DND-41 (cell line): Measurements from ENCODE around the gene AGAP4.
"Not testable (repeated sequence)": the region's sequence is repeated elsewhere in the genome, so short reads cannot be mapped to it uniquely, and the experiment has no call there.

Experiments
- ATAC-seq: fragments of 200-7000 bp; cut with Tn5 transposase; 3 replicates; pipeline ENCODE4 v1.9.1; 2021; ENCODE audit warnings: low read depth; ENCODE audit not compliant: insufficient read depth
- DNase-seq: peaks from one replicate; pipeline ENCODE4 v3.0.0-alpha.2; 2020
- H2AFZ ChIP-seq: 2 replicates; pipeline ENCODE4 v1.6.0; 2012; ENCODE audit warnings: low read depth, low read length
- H3K27ac ChIP-seq: 2 replicates; pipeline ENCODE4 v1.5.1; 2012; ENCODE audit warnings: low read length, inconsistent platforms
- H3K27me3 ChIP-seq: fragments of 200-600 bp; sonication (generic); 2 replicates; pipeline ENCODE4 v1.6.0; 2012; ENCODE audit warnings: low read length, mild to moderate bottlenecking, inconsistent platforms; ENCODE audit not compliant: insufficient read depth, poor library complexity
- H3K36me3 ChIP-seq: 2 replicates; pipeline ENCODE4 v1.5.1; 2012; ENCODE audit warnings: low read length, inconsistent platforms; ENCODE audit not compliant: insufficient read depth
- H3K4me1 ChIP-seq: 2 replicates; pipeline ENCODE4 v1.5.1; 2012; ENCODE audit warnings: mild to moderate bottlenecking, low read length; ENCODE audit not compliant: insufficient read depth
- H3K4me2 ChIP-seq: 2 replicates; pipeline ENCODE4 v1.6.0; 2012; ENCODE audit warnings: mild to moderate bottlenecking, moderate library complexity, low read length, inconsistent platforms; ENCODE audit not compliant: insufficient read depth
- H3K4me3 ChIP-seq, 2 experiments: fragments of 200-600 bp in 1 of 2; shearing (Covaris generic) in 1 of 2; 2 replicates each; pipeline ENCODE4 v1.5.1; 2012 to 2016; ENCODE audit warnings: inconsistent platforms in 2 of 2, low read length in 2 of 2, mild to moderate bottlenecking in 2 of 2, low read depth in 1 of 2, moderate library complexity in 1 of 2
- H3K79me2 ChIP-seq: 2 replicates; pipeline ENCODE4 v1.6.0; 2012; ENCODE audit warnings: low read length, inconsistent platforms; ENCODE audit not compliant: insufficient read depth
- H3K9ac ChIP-seq: 2 replicates; pipeline ENCODE4 v1.6.0; 2012; ENCODE audit warnings: low read depth, mild to moderate bottlenecking, inconsistent platforms, low read length, moderate library complexity
- H3K9me3 ChIP-seq: 2 replicates; pipeline ENCODE4 v1.5.1; 2012; ENCODE audit warnings: low read length, moderate library complexity, mild to moderate bottlenecking, inconsistent platforms; ENCODE audit not compliant: insufficient read depth, severe bottlenecking
- H4K20me1 ChIP-seq: 2 replicates; pipeline ENCODE4 v1.6.0; 2012; ENCODE audit warnings: low read length; ENCODE audit not compliant: insufficient read depth
- EZH2 ChIP-seq: IDR thresholded peaks from 3 replicates; pipeline ENCODE4 v1.6.1; 2012; ENCODE audit warnings: borderline replicate concordance, low read depth, mild to moderate bottlenecking, moderate library complexity, low read length, inconsistent platforms; ENCODE audit not compliant: severe bottlenecking
- TF ChIP-seq, protein P1 (sequence below): IDR thresholded peaks from 2 replicates; pipeline ENCODE4 v1.5.1; 2012; ENCODE audit warnings: borderline replicate concordance, low read length, moderate library complexity, mild to moderate bottlenecking; ENCODE audit not compliant: poor library complexity, severe bottlenecking; ENCODE audit errors: extremely low read depth

Gene AGAP4

DNA sequence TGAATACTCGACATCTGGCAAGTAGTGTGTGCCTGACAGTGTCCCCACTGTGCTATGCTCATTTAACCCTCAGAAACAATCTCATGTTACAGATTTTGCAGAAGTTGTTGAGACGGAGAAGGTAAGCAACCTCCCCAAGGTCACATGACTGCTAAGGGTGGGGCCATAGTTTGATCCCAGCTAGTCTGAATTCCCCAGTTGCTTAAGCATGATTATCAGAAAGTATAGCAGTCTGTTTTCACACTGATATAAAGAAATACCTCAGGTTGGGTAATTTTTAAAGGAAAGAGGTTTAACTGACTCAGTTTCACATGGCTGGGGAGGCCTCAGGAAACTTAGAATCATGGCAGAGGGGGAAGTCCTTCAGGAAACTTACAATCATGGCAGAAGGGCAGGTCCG is 1.2 kb upstream of the AGAP4 start:
- H3K27ac ChIP-seq, DNase-seq, H4K20me1 ChIP-seq, H3K79me2 ChIP-seq, H3K9me3 ChIP-seq, H3K9ac ChIP-seq, H3K4me2 ChIP-seq, ATAC-seq, H2AFZ ChIP-seq, H3K4me3 ChIP-seq, H3K36me3 ChIP-seq, H3K4me1 ChIP-seq, H3K27me3 ChIP-seq: not testable (repeated sequence)

DNA sequence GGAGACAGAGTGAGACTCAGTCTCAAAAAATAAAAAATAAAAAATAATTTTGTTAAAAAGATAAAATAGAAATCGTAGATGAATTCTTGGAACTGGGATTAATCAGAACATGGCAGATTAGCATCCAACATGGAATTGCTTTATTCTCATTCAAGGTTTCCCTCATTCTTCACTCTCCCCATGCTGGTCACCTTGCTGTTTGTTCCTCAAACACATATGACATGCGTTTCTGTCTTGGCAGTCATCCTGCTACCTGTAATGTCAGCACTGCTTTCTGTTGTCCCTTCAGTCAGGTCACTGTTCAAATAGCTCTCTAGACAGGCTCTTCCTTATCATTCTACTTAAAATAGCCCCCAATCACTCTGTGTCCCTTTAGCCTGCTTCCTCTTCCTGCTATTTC is 24.4 kb downstream of the AGAP4 start:
- H3K9me3 ChIP-seq, H3K79me2 ChIP-seq, H3K9ac ChIP-seq, H2AFZ ChIP-seq, ATAC-seq, H3K4me1 ChIP-seq, H3K36me3 ChIP-seq, H3K27ac ChIP-seq, H3K27me3 ChIP-seq, H3K4me2 ChIP-seq, H4K20me1 ChIP-seq, H3K4me3 ChIP-seq, DNase-seq: not testable (repeated sequence)

DNA sequence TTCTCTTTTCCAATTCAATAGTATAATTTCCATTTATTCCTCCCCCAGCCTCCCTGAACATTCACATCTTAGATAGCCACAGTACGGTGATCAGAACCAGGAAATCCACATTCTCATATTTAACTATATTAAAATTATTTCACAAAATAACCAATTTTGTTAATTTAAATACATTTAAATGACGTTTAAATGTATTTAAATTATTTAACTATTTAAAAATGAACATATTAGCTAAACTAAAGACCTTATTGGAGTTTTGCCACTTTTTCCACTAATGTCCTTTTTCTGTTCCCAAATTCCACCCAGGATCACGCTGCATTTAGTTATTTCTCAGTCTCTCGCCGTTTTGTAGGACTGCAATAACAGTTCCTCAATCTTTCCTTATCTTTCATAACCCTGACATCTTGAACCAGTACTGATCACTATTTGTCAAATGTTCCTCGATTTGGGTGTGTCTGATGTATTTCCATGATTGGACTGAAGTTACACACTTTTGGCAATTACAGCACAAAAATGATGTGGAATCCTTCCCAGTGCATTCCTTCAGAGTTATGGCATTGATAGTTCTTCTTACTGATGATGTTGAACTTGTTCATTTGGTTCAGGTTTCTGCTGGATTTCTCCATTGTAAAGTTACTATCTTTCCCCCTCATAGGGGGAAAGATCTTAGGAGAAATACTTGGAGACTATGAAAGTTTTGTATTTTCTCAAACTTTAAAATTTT is 27.0 kb downstream of the AGAP4 start:
- not testable (repeated sequence) for H3K9ac ChIP-seq, H3K4me3 ChIP-seq, H3K4me2 ChIP-seq, H3K9me3 ChIP-seq, H3K36me3 ChIP-seq, H3K79me2 ChIP-seq, H3K27ac ChIP-seq, H3K27me3 ChIP-seq, H3K4me1 ChIP-seq, H2AFZ ChIP-seq, DNase-seq, ATAC-seq, H4K20me1 ChIP-seq

DNA sequence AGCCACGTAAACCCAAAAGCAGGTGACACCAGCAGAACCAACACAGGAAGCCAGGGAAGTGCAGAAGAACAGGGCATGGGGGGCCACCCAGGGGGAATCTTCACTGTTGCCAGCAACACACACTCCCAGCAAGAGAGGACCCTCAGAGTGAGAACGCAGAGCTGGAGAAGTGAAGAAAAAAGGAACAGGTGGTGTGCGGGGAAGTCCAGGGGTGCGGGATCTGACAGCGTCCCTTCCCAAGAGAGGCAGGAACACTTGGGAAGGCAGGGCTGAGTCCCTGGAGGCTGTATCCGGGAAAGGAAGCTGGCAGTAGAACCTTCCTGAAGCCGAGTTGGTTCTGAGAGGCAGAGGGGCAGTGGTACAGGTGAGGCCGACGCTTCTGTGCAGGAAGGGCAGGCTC is 27.7 kb downstream of the AGAP4 start:
- Histone ChIP-seq H3K4me3 (no peak overlapping the region), H3K27ac (no peak overlapping the region), H3K4me1 (no peaks in the 10 kb centered on the region), H4K20me1 (no peaks in the 10 kb centered on the region), H2AFZ (no peak overlapping the region), H3K79me2 (no peaks in the 10 kb centered on the region), H3K4me2 (no peak overlapping the region), H3K27me3 (no peaks in the 10 kb centered on the region), H3K9me3 (no peaks in the 10 kb centered on the region), H3K36me3 (no peaks in the 10 kb centered on the region), H3K9ac (no peak overlapping the region)
- TF ChIP-seq EZH2 = no peak
- TF ChIP-seq, protein P1, sequence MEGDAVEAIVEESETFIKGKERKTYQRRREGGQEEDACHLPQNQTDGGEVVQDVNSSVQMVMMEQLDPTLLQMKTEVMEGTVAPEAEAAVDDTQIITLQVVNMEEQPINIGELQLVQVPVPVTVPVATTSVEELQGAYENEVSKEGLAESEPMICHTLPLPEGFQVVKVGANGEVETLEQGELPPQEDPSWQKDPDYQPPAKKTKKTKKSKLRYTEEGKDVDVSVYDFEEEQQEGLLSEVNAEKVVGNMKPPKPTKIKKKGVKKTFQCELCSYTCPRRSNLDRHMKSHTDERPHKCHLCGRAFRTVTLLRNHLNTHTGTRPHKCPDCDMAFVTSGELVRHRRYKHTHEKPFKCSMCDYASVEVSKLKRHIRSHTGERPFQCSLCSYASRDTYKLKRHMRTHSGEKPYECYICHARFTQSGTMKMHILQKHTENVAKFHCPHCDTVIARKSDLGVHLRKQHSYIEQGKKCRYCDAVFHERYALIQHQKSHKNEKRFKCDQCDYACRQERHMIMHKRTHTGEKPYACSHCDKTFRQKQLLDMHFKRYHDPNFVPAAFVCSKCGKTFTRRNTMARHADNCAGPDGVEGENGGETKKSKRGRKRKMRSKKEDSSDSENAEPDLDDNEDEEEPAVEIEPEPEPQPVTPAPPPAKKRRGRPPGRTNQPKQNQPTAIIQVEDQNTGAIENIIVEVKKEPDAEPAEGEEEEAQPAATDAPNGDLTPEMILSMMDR = no peak
- ATAC-seq (no peak), DNase-seq (no peak)

DNA sequence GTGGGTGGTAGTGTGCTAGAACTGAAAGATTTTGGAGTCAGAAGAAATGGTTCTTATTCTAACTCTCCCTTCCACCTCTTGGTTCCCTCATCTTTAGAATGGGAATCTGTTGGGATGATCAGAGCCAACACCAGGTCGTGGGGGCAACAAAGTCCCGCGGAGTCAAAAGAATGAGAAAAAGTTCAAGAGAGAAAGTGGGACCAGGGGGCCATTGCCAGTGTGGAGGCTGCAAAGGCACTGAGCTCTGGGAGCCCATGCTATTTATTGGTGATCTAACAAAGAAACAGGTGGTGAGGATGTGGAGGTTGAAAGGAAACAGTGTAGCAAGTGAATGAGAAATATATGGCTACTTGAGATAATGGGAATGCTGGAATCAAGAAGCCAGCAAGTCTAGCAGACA is 29.4 kb downstream of the AGAP4 start:
- DNase-seq = no peak
- Histone ChIP-seq H3K9me3 (no peaks in the 10 kb centered on the region), H3K27me3 (no peaks in the 10 kb centered on the region), H2AFZ (no peak overlapping the region), H3K4me1 (no peaks in the 10 kb centered on the region), H3K4me3 (no peak overlapping the region), H3K36me3 (no peaks in the 10 kb centered on the region), H3K4me2 (no peak overlapping the region), H4K20me1 (no peaks in the 10 kb centered on the region), H3K27ac (no peak overlapping the region), H3K79me2 (no peaks in the 10 kb centered on the region), H3K9ac (no peak overlapping the region)
- TF ChIP-seq, protein P1 = no peak
- TF ChIP-seq EZH2 = no peak
- ATAC-seq = no peak
